CD4-positive, alpha-beta memory T cell (primary cell): Measurements from ENCODE around the gene MED16. TPM values are rescaled to one million over a fixed set of nuclear protein-coding genes. Genes with fewer than 3 reads are reported as not detected.
A peak's percentile ranks its signal among the peaks of the same experiment; 100 is the strongest.

Experiments used
- CTCF ChIA-PET: fragments of 350-600 bp; sonication (Branson Sonifier 250); formaldehyde crosslinking; loops from one replicate; lab custom pipeline; 2021; ENCODE audit warnings: inconsistent platforms; ENCODE audit not compliant: partially characterized antibody; lab: Charles Lee
- POLR2A ChIA-PET: fragments of 350-600 bp; sonication (Branson Sonifier 250); formaldehyde crosslinking; loops from one replicate; lab custom pipeline; 2021; ENCODE audit not compliant: partially characterized antibody; lab: Charles Lee
- DNase-seq, 5 donors: peaks; one replicate each; pipeline versions ENCODE4 v3.0.0 to v3.0.0-alpha.2; 2020 to 2022; ENCODE audit warnings: mixed read lengths in 1 of 5
- H3K27ac ChIP-seq: one replicate; pipeline ENCODE4 v1.7.0; 2013; ENCODE audit warnings: low read depth, low read length
- H3K27me3 ChIP-seq: 2 replicates; pipeline ENCODE4 v1.7.0; 2013; ENCODE audit warnings: mild to moderate bottlenecking, low read length, moderate library complexity; ENCODE audit not compliant: insufficient read depth
- H3K36me3 ChIP-seq: 2 replicates; pipeline ENCODE4 v1.7.0; 2013; ENCODE audit warnings: mild to moderate bottlenecking, low read length, moderate library complexity; ENCODE audit not compliant: insufficient read depth
- H3K4me1 ChIP-seq: 2 replicates; pipeline ENCODE4 v1.7.0; 2013; ENCODE audit warnings: mild to moderate bottlenecking, low read length, moderate library complexity; ENCODE audit not compliant: insufficient read depth
- H3K4me3 ChIP-seq, 2 donors: one replicate each; pipeline ENCODE4 v1.7.0; 2013; ENCODE audit warnings: low read length in 2 of 2, mild to moderate bottlenecking in 1 of 2
- H3K9me3 ChIP-seq, 2 donors: one replicate each; pipeline ENCODE4 v1.7.0; 2013; ENCODE audit warnings: low read length in 2 of 2, control low read depth in 1 of 2; ENCODE audit not compliant: control insufficient read depth in 1 of 2
- H3K27ac Mint-ChIP-seq, 7 donors: one replicate each; pipeline ENCODE4 v1.8.0; 2020 to 2021; ENCODE audit warnings: mixed read lengths in 7 of 7, mild to moderate bottlenecking in 6 of 7, inconsistent platforms in 3 of 7, moderate library complexity in 3 of 7
- H3K27me3 Mint-ChIP-seq, 2 donors: one replicate each; pipeline ENCODE4 v1.8.0; 2020 to 2021; ENCODE audit warnings: mixed read lengths in 2 of 2
- H3K36me3 Mint-ChIP-seq, 2 donors: one replicate each; pipeline ENCODE4 v1.8.0; 2020 to 2021; ENCODE audit warnings: mixed read lengths in 2 of 2, inconsistent platforms in 1 of 2, mild to moderate bottlenecking in 1 of 2
- H3K4me1 Mint-ChIP-seq, 4 donors: one replicate each; pipeline ENCODE4 v1.8.0; 2020 to 2021; ENCODE audit warnings: mixed read lengths in 4 of 4, mild to moderate bottlenecking in 1 of 4
- H3K4me3 Mint-ChIP-seq, 8 donors: one replicate each; pipeline ENCODE4 v1.8.0; 2020 to 2021; ENCODE audit warnings: mixed read lengths in 8 of 8, mild to moderate bottlenecking in 7 of 8, moderate library complexity in 6 of 8, inconsistent platforms in 3 of 8
- H3K9me3 Mint-ChIP-seq, 8 donors: one replicate each; pipeline ENCODE4 v1.8.0; 2020 to 2021; ENCODE audit warnings: mixed read lengths in 8 of 8, mild to moderate bottlenecking in 5 of 8, inconsistent platforms in 3 of 8, moderate library complexity in 1 of 8
- intact Hi-C: fragments of 100-400 bp; cut with micrococcal nuclease; formaldehyde crosslinking; loops from one replicate; pipeline ENCODE4 v1.15.1; 2023
- polyA plus RNA-seq, 2 donors: library from polyadenylated mRNA; unstranded; fragments of 300-500 nt; fragmentation: Illumina TruSeq; gene quantifications; one replicate each; pipeline ENCODE4 v1.2.3, GENCODE V29; 2021
- total RNA-seq, 2 experiments: library from RNA; stranded (reverse); gene quantifications; one replicate each; pipeline ENCODE4 v1.2.3, GENCODE V29; 2021

The MED16 gene
- total and polyA plus RNA-seq, 4 experiments from 2014 or later, result 48.6 to 125 (median 70.0) TPM

DNA sequence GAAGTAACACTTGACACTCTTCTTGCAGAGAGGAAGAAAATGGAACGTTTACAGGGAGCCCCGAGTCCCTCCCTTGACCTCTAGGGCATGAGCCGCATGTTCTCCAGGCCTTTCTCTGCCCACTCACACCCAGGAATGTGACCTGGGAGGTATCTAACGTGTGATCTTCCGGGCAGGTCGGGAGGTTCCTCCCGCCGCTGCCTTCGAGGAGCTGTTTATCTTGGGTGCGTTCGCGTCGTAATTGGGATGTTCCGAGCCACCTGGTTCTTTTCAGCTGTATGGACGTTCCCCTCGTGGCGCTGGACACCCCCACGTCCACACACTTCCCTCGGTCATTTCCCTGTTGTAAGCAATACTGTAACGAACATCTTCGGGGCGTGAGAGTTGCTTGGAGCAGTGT, 46.5 kb upstream of the MED16 start:
- Histone ChIP-seq H3K4me1 (peaks cover 21% of the 10 kb centered on the region), H3K36me3 (no peaks in the 10 kb centered on the region), H3K9me3 (no peaks in the 10 kb centered on the region), H3K27ac (no peak overlapping the region), H3K27me3 (no peaks in the 10 kb centered on the region), H3K4me3 (no peak overlapping the region)
- DNase-seq, result no peak
- Mint-ChIP-seq H3K4me1 (peaks cover 14 to 32% (median 25%) of the 10 kb centered on the region in 4 donors), H3K27me3 (no peaks in the 10 kb centered on the region), H3K27ac (peak overlapping the region in 4 of 7 donors; percentile 47 to 78 (median 69)), H3K36me3 (no peaks in the 10 kb centered on the region), H3K9me3 (peaks cover 0 to 2% (median 0%) of the 10 kb centered on the region in 8 donors), H3K4me3 (peak overlapping the region in 3 of 8 donors; percentile 38 to 80 (median 74))
- POLR2A ChIA-PET, result interaction anchor here (1.1 kb wide), 1 partner anchor 253 kb away, joined by 3 read pairs; no protein-coding TSS in a partner anchor
- CTCF ChIA-PET, result interaction anchor here (1.0 kb wide), 1 partner anchor 31 kb away, joined by 4 read pairs; no protein-coding TSS in a partner anchor
- intact Hi-C loops, result no loop called here

DNA sequence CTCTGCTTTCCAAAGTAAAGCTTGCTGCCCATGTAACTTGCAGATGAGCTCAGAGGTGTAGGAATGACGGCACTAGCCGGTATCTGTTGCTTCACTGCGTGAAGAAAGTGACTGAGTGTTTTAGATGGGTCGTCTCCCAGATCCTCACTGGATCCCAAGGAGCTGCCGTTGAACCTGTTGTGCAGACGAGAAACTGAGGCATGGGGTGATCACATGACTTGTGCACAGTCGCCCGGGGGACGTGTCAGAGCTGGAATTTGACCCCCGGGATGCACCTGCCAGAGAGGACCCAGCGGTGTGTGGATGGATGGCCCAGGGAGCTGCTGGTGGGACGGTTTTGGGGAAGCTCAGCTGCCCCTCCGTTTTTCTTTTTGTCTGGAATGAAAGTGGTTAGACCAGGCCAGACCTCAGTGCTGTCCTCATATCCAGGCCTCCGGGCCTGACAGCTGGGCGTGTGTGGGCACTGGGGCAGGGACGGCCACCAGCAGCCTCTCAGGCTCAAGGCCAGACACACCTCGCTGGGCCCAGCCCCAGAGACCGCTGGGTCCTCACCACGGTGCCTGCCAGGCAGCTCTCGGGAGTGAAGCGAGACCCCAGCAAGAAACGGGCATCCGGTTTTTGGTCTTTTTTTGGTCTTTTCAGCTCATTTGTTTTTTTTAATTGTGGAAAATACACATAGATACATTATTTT, 45.4 kb upstream of the MED16 start:
- Mint-ChIP-seq H3K4me1 (peaks cover 14 to 32% (median 25%) of the 10 kb centered on the region in 4 donors), H3K9me3 (peaks cover 0 to 2% (median 0%) of the 10 kb centered on the region in 8 donors), H3K27me3 (no peaks in the 10 kb centered on the region), H3K4me3 (peak overlapping the region in 1 of 8 donors; percentile 52), H3K27ac (peak overlapping the region in 3 of 7 donors; percentile 23 to 38 (median 36)), H3K36me3 (no peaks in the 10 kb centered on the region)
- Histone ChIP-seq H3K27ac (no peak overlapping the region), H3K4me3 (no peak overlapping the region), H3K27me3 (no peaks in the 10 kb centered on the region), H3K36me3 (no peaks in the 10 kb centered on the region), H3K4me1 (peaks cover 27% of the 10 kb centered on the region), H3K9me3 (no peaks in the 10 kb centered on the region)
- DNase-seq, result no peak
- POLR2A ChIA-PET, result interaction anchor here (1.1 kb wide), 1 partner anchor 254 kb away, joined by 3 read pairs; no protein-coding TSS in a partner anchor
- CTCF ChIA-PET, result interaction anchor here (0.9 to 1.8 kb wide), 4 partner anchors 15 to 46 kb away, joined by 4 to 6 read pairs (median 4); partner anchors contain the start of gene WDR18
- intact Hi-C loops, result no loop called here

DNA sequence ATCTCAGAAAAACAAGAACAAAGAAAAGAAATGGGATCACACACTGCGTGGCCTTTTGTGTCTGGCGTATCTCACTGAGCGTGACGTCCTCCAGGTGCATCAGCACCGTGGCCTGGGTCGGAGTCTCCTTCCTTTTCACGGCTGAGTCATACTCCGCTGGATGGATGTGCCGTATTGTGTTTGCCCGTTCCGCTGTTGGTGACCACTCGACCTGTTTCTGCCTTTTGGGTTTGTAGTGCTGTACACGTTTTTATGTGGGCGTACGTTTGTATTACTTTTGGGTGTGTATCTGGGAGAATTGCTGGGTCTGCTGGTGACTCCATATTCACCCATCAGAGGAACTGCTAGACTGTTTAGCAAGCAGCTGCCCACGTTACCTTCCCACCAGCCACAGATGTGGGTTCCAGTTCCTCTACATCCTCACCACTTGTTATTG, 44.3 kb upstream of the MED16 start:
- DNase-seq, result peak in 4 of 5 donors; percentile 35 to 57 (median 50)
- H3K27me3 ChIP-seq, result no peaks in the 10 kb centered on the region
- peaks cover 38% of the 10 kb centered on the region for H3K4me1 ChIP-seq
- Mint-ChIP-seq H3K27ac (peak overlapping the region in 6 of 7 donors; percentile 22 to 86 (median 62)), H3K9me3 (peaks cover 0 to 2% (median 0%) of the 10 kb centered on the region in 8 donors), H3K4me3 (peak overlapping the region in 4 of 8 donors; percentile 13 to 77 (median 36)), H3K36me3 (peaks cover 0 to 1% of the 10 kb centered on the region in 2 donors), H3K27me3 (no peaks in the 10 kb centered on the region), H3K4me1 (peaks cover 14 to 38% (median 29%) of the 10 kb centered on the region in 4 donors)
- no peak overlapping the region for H3K4me3 ChIP-seq
- intact Hi-C loops, result no loop called here
- no peak overlapping the region for H3K27ac ChIP-seq
- H3K36me3 ChIP-seq, result no peaks in the 10 kb centered on the region
- POLR2A ChIA-PET, result interaction anchor here (1.9 kb wide), 1 partner anchor 13 kb away, joined by 6 read pairs; no protein-coding TSS in a partner anchor
- CTCF ChIA-PET, result interaction anchor here (1.5 to 1.8 kb wide), 2 partner anchors 13 to 47 kb away, joined by 5 to 6 read pairs; partner anchors contain the start of gene WDR18
- H3K9me3 ChIP-seq, result no peaks in the 10 kb centered on the region

DNA sequence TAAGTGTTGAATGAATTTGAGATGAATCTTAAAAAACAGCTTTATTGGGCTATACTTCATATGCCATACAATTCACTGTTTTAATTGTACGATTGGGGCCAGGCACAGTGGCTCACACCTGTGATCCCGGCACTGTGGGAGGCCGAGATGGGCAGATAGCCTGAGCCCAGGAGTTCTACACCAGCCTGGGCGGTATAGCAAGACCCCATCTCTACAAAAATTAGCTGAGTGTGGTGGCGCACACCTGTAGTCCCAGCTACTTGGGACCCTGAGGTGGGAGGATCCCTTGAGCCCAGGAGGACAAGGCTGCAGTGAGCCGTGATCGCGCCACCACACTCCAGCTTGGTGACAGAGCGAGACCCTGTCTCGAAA, 43.2 kb upstream of the MED16 start:
- POLR2A ChIA-PET, result interaction anchor here (1.3 to 1.9 kb wide), 2 partner anchors 11 to 62 kb away, joined by 3 to 6 read pairs; no protein-coding TSS in a partner anchor
- Histone ChIP-seq H3K27ac (no peak overlapping the region), H3K4me3 (no peak overlapping the region), H3K4me1 (peaks cover 37% of the 10 kb centered on the region), H3K36me3 (no peaks in the 10 kb centered on the region), H3K27me3 (no peaks in the 10 kb centered on the region), H3K9me3 (no peaks in the 10 kb centered on the region)
- no peak for DNase-seq
- H3K4me3 Mint-ChIP-seq, result no peak overlapping the region
- peaks cover 9 to 37% (median 26%) of the 10 kb centered on the region in 4 donors for H3K4me1 Mint-ChIP-seq
- H3K9me3 Mint-ChIP-seq, result peaks cover 0 to 2% (median 0%) of the 10 kb centered on the region in 8 donors
- H3K27ac Mint-ChIP-seq, result no peak overlapping the region
- H3K36me3 Mint-ChIP-seq, result peaks cover 0 to 1% of the 10 kb centered on the region in 2 donors
- intact Hi-C loops, result no loop called here
- CTCF ChIA-PET, result interaction anchor here (2.9 kb wide), 1 partner anchor 13 kb away, joined by 8 read pairs; no protein-coding TSS in a partner anchor
- H3K27me3 Mint-ChIP-seq, result no peaks in the 10 kb centered on the region

DNA sequence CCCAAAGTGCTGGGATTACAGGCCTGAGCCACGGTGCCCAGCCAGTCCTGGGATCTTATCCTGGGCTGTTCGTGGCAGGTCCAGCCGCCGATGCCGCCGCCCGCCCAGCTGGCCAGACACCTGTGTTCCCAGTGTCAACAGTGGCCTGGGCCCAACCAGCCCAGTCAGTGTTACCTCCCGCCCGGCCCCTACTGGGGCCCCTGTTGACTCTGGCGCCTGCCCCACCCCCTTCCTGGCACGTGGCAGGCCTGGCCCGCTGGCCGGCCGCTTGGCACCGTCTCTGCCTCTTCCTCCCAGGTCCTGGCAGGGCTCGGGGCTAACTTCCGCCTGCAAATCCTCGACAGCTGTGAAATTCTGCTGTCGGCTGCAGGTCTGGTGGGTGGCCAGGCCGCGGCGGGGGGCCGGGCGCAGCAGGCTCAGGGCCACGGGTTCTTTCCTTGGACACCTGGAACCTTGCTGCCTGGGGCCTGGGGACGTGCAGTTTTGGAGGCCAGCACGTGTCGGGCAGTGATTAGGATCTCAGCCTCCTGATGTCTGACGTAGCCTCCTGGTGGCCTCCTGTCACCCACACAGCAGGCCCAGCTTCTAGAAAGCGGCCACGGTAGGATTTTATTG, 42.0 kb upstream of the MED16 start:
- no peak overlapping the region for H3K27ac ChIP-seq
- Mint-ChIP-seq H3K36me3 (peaks cover 0 to 1% of the 10 kb centered on the region in 2 donors), H3K27ac (no peak overlapping the region), H3K9me3 (peaks cover 0 to 2% (median 0%) of the 10 kb centered on the region in 8 donors), H3K27me3 (no peaks in the 10 kb centered on the region), H3K4me1 (peaks cover 6 to 31% (median 20%) of the 10 kb centered on the region in 4 donors), H3K4me3 (no peak overlapping the region)
- no peaks in the 10 kb centered on the region for H3K36me3 ChIP-seq
- H3K4me3 ChIP-seq, result no peak overlapping the region
- ChIA-PET CTCF (interaction anchor here (1.2 to 2.9 kb wide), 2 partner anchors 12 to 49 kb away, joined by 3 to 8 read pairs; partner anchors contain the start of gene WDR18), POLR2A (interaction anchor here (0.8 kb wide), 1 partner anchor 49 kb away, joined by 3 read pairs; the partner anchor contains the start of gene WDR18)
- intact Hi-C loops, result no loop called here
- H3K4me1 ChIP-seq, result peaks cover 27% of the 10 kb centered on the region
- DNase-seq, result no peak
- no peaks in the 10 kb centered on the region for H3K9me3 ChIP-seq
- H3K27me3 ChIP-seq, result no peaks in the 10 kb centered on the region

DNA sequence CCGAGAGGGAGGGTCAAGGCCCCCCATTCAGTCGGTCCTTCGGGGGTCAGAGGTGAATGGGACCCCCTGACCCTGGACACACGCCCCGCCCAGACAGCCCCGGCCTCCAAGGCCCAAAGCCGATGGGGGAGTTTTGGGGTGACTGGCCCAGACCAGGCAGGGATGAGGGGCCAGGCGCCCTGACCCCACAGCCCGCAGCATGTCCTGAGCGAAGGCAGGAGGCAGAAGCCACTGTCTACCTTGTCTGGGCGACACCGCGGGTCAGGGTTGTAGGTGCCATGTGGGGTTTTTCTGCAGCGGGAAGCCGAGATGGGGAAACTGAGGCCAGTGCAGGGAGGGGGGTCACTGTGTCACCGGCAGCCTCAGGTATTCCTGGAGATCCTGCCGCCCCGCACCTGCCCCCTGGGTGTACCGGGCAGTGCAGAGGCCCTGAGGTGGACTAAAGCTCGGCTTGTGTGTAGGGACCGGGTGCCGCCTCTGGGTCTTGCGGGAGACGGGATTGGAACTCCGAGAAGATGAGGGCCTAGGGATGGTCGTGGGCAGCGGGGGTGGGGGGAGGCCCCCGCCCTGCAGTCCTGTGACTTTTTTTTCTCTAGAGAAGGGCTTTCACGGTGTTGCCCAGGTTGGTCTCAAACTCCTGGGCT, 41.3 kb upstream of the MED16 start:
- POLR2A ChIA-PET, result no interaction called here

More for the DNA sequence above, 41.3 kb upstream of the MED16 start:
- no peaks in the 10 kb centered on the region for H3K9me3 ChIP-seq
- intact Hi-C loops, result no loop called here
- H3K27me3 ChIP-seq, result no peaks in the 10 kb centered on the region
- no peak overlapping the region for H3K27ac Mint-ChIP-seq
- no peak for DNase-seq
- H3K4me3 ChIP-seq, result no peak overlapping the region
- CTCF ChIA-PET, result interaction anchor here (2.9 kb wide), 1 partner anchor 12 kb away, joined by 8 read pairs; no protein-coding TSS in a partner anchor
- no peak overlapping the region for H3K27ac ChIP-seq
- peaks cover 0 to 1% of the 10 kb centered on the region in 2 donors for H3K36me3 Mint-ChIP-seq
- H3K9me3 Mint-ChIP-seq, result peaks cover 0 to 2% (median 0%) of the 10 kb centered on the region in 8 donors
- H3K4me3 Mint-ChIP-seq, result no peak overlapping the region
- no peaks in the 10 kb centered on the region for H3K27me3 Mint-ChIP-seq
- peaks cover 6 to 29% (median 17%) of the 10 kb centered on the region in 4 donors for H3K4me1 Mint-ChIP-seq
- H3K36me3 ChIP-seq, result no peaks in the 10 kb centered on the region
- H3K4me1 ChIP-seq, result peaks cover 27% of the 10 kb centered on the region
